Naive B cell (primary cell): Measurements from ENCODE around the gene ODAD4. TPM values are rescaled to one million over a fixed set of nuclear protein-coding genes. Genes with fewer than 3 reads are reported as not detected.

Experiments used
- ATAC-seq, 2 donors: fragments of 150-1000 bp; cut with Tn5 transposase; 2 replicates each; pipeline ENCODE4 v1.10.0; 2021; ENCODE audit warnings: low read depth in 2 of 2, mild to moderate bottlenecking in 2 of 2, moderate library complexity in 2 of 2
- DNase-seq: peaks from one replicate; pipeline ENCODE4 v3.0.0; 2022
- H3K27ac Mint-ChIP-seq, 6 donors: one replicate each; pipeline ENCODE4 v1.8.0; 2020 to 2022; ENCODE audit warnings: mild to moderate bottlenecking in 6 of 6, mixed read lengths in 6 of 6, moderate library complexity in 5 of 6, inconsistent platforms in 2 of 6
- H3K27me3 Mint-ChIP-seq, 3 donors: one replicate each; pipeline ENCODE4 v1.8.0; 2021 to 2022; ENCODE audit warnings: mixed read lengths in 3 of 3, mild to moderate bottlenecking in 1 of 3
- H3K36me3 Mint-ChIP-seq, 2 donors: one replicate each; pipeline ENCODE4 v1.8.0; 2020 to 2022; ENCODE audit warnings: mixed read lengths in 2 of 2, inconsistent platforms in 1 of 2, mild to moderate bottlenecking in 1 of 2
- H3K4me1 Mint-ChIP-seq, 3 donors: one replicate each; pipeline ENCODE4 v1.8.0; 2020 to 2022; ENCODE audit warnings: mixed read lengths in 3 of 3, inconsistent platforms in 1 of 3, mild to moderate bottlenecking in 1 of 3, moderate library complexity in 1 of 3
- H3K4me3 Mint-ChIP-seq, 8 donors: one replicate each; pipeline ENCODE4 v1.8.0; 2020 to 2022; ENCODE audit warnings: mild to moderate bottlenecking in 8 of 8, mixed read lengths in 8 of 8, moderate library complexity in 8 of 8, inconsistent platforms in 2 of 8
- H3K9me3 Mint-ChIP-seq, 7 donors: one replicate each; pipeline ENCODE4 v1.8.0; 2020 to 2022; ENCODE audit warnings: mixed read lengths in 7 of 7, mild to moderate bottlenecking in 5 of 7, inconsistent platforms in 2 of 7, moderate library complexity in 1 of 7
- polyA plus RNA-seq, 6 donors: library from polyadenylated mRNA; unstranded; fragments of 300-500 nt; fragmentation: Illumina TruSeq; gene quantifications; one replicate each; pipeline ENCODE4 v1.2.3, GENCODE V29; 2021; ENCODE audit warnings: low read depth in 6 of 6

The ODAD4 gene
- polyA plus RNA-seq, 6 donors from 2014 or later, result 0.17 to 0.60 (median 0.37) TPM; not detected in 2

GRCh38 chr17:41904242-41904841 is 26.1 kb upstream of the ODAD4 start:
- ATAC-seq (no peak), DNase-seq (no peak)
- Mint-ChIP-seq H3K4me1 (peaks cover 0 to 7% (median 0%) of the 10 kb centered on the region in 3 donors), H3K27me3 (no peaks in the 10 kb centered on the region), H3K27ac (peak overlapping the region in 1 of 6 donors; percentile 15), H3K36me3 (peaks cover 7 to 22% of the 10 kb centered on the region in 2 donors), H3K9me3 (no peaks in the 10 kb centered on the region), H3K4me3 (no peak overlapping the region)

DNA sequence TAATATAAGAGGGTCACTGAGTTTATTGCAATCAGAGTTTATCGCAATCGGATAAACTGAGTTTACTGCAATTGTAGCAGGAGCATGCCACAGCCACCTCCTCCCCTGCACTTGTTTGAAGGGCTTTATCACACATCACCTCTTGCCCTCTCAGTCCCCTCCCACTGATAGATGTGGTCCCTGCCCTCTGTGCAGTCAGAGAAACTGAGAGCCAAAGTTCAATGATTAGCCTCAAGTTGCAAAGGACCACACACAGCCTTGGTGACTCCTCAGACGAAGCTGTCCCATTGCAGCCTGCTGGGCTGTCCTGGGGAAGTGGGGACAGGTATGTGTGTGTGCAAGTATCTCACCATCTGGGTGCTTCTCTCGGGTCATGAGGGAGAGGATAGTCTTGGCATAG is 25.2 kb upstream of the ODAD4 start:
- peaks cover 4 to 26% of the 10 kb centered on the region in 2 donors for H3K36me3 Mint-ChIP-seq
- H3K27ac Mint-ChIP-seq, result no peak overlapping the region
- H3K9me3 Mint-ChIP-seq, result no peaks in the 10 kb centered on the region
- no peak for DNase-seq
- H3K27me3 Mint-ChIP-seq, result no peaks in the 10 kb centered on the region
- no peak for ATAC-seq
- H3K4me1 Mint-ChIP-seq, result peaks cover 0 to 9% (median 0%) of the 10 kb centered on the region in 3 donors
- no peak overlapping the region for H3K4me3 Mint-ChIP-seq

- no peak for ATAC-seq
- H3K27ac Mint-ChIP-seq, result peak overlapping the region in 1 of 6 donors; percentile 56
These were observed 23.8 kb upstream of the ODAD4 start for GRCh38 chr17:41906465-41907184.

DNA sequence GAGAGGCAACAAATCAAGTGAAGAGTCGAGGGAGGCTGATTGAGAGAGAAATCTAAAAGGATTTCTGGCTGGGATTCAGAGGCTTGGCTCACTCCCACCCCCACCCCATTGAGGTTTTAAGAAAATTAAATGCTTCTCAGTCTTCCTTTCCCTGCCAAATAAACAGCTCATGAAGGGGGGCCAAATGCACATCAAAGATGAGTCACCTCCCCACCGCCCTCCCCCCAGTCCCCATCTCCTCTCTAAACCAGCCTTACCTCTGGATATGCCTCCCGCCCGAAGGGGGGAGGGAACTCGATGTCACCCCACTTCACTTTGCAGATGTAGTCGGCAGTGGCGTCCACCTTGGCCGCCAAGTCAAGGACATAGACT is 23.2 kb upstream of the ODAD4 start:
- Mint-ChIP-seq H3K4me1 (peaks cover 0 to 9% (median 0%) of the 10 kb centered on the region in 3 donors), H3K4me3 (no peak overlapping the region), H3K9me3 (no peaks in the 10 kb centered on the region), H3K27me3 (no peaks in the 10 kb centered on the region), H3K27ac (no peak overlapping the region), H3K36me3 (peaks cover 0 to 17% of the 10 kb centered on the region in 2 donors)
- ATAC-seq, result no peak
- DNase-seq, result no peak

More at GRCh38 chr17:41906465-41907184, 23.8 kb upstream of the ODAD4 start:
- peaks cover 0 to 21% of the 10 kb centered on the region in 2 donors for H3K36me3 Mint-ChIP-seq
- no peaks in the 10 kb centered on the region for H3K9me3 Mint-ChIP-seq
- no peak overlapping the region for H3K4me3 Mint-ChIP-seq
- peaks cover 0 to 9% (median 0%) of the 10 kb centered on the region in 3 donors for H3K4me1 Mint-ChIP-seq
- no peak for DNase-seq
- no peaks in the 10 kb centered on the region for H3K27me3 Mint-ChIP-seq

DNA sequence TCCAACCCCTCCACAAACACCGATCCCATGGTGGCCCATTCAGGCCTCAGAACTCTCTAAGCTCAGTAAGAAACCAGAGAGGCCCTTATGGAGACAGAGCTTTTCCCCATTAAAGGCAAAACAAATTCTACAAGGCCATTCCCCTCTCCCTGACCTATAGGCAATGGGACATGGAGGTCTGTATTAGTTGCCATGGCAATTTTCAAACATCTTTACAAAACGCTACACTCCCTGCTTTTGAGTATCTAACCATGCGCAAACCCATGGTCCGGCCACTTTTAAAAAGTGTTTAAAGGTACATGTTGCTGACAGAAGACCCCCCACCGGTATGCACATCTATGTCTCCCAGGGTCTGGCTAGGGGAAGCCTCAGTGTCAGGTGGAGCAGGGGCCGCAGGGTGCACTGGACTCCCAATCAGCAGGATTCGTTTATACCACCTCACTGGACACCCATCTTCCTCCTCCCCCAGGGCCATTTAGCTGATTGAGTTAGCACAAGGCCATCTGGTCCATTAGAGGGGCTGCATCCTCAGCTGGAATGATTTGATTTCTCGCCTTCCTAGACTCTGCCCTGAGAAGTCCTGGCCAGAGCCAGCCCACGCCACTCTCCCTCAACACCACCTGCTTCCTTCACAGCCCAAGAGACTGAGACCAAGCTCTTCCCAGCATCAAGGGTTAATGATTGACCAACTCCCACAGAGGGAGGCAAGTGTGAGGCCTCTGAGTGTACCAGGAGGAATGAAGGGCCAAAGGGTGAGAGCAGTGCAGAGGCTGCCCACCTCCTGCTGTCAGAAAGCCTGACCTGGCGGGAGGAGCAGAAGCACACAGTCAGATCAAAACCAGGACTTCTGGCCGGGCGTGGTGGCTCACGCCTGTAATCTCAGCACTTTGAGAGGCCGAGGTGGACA is 22.5 kb upstream of the ODAD4 start:
- H3K4me1 Mint-ChIP-seq, result peaks cover 4 to 12% (median 5%) of the 10 kb centered on the region in 3 donors
- DNase-seq (no peak), ATAC-seq (no peak)
- peaks cover 0 to 17% of the 10 kb centered on the region in 2 donors for H3K36me3 Mint-ChIP-seq
- no peak overlapping the region for H3K4me3 Mint-ChIP-seq
- H3K27me3 Mint-ChIP-seq, result no peaks in the 10 kb centered on the region
- peak overlapping the region in 3 of 6 donors; percentile 10 to 41 (median 29) for H3K27ac Mint-ChIP-seq
- no peaks in the 10 kb centered on the region for H3K9me3 Mint-ChIP-seq

DNA sequence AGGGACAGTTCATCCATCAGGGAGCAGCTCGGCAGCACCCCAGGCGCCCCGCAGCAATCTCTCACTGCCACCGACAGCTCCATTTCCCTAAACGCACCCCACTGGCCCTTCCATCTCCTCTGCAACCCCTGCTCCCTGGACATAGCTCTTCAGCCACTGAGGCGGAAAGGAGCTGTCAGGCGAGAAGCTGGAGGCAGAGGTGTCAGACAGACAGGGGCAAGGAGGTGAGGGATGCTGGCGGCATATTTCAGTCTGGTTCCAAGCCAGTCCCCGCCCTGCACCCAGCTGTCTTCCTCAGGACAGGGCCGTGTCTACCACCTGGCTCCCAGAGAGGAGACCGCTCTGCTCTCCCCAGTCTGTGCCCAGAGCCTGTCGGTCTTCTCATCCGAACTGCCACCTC is 21.3 kb upstream of the ODAD4 start:
- H3K36me3 Mint-ChIP-seq, result peaks cover 0 to 17% of the 10 kb centered on the region in 2 donors
- ATAC-seq, result no peak
- DNase-seq, result no peak

GRCh38 chr17:41910701-41911391 is 19.6 kb upstream of the ODAD4 start:
- Mint-ChIP-seq H3K27ac (peak overlapping the region in 1 of 6 donors; percentile 20), H3K9me3 (no peaks in the 10 kb centered on the region), H3K4me1 (peaks cover 24 to 33% (median 26%) of the 10 kb centered on the region in 3 donors), H3K36me3 (peaks cover 0 to 17% of the 10 kb centered on the region in 2 donors), H3K4me3 (no peak overlapping the region), H3K27me3 (no peaks in the 10 kb centered on the region)
- ATAC-seq, result no peak
- no peak for DNase-seq

More for the DNA sequence above, 21.3 kb upstream of the ODAD4 start:
- H3K27ac Mint-ChIP-seq, result no peak overlapping the region
- H3K9me3 Mint-ChIP-seq, result no peaks in the 10 kb centered on the region
- H3K27me3 Mint-ChIP-seq, result no peaks in the 10 kb centered on the region
- no peak overlapping the region for H3K4me3 Mint-ChIP-seq
- H3K4me1 Mint-ChIP-seq, result peaks cover 10 to 17% (median 16%) of the 10 kb centered on the region in 3 donors

DNA sequence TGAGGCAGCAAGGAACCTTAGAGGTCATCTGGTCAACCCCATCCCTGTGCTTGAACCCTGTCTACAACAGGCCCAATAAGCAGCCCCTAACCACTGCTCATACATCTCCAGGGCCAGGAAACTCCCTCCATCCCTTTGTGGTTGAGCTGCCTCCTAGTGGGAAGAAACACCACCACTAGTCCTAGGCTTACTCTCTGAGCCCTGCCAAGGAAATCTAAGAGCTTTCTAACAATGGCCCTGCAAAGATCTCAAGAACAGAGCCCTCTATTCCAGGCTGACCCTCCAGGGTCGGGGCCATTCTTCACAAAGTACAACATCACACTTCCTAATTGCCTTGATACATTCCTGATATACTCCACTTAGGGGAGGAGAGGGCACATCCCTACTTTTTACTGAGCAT is 17.5 kb upstream of the ODAD4 start:
- Mint-ChIP-seq H3K4me3 (peak overlapping the region in 1 of 8 donors; percentile 22), H3K36me3 (peaks cover 0 to 17% of the 10 kb centered on the region in 2 donors), H3K27ac (no peak overlapping the region), H3K4me1 (peaks cover 33 to 42% (median 40%) of the 10 kb centered on the region in 3 donors), H3K9me3 (no peaks in the 10 kb centered on the region), H3K27me3 (no peaks in the 10 kb centered on the region)
- ATAC-seq, result no peak
- no peak for DNase-seq

DNA sequence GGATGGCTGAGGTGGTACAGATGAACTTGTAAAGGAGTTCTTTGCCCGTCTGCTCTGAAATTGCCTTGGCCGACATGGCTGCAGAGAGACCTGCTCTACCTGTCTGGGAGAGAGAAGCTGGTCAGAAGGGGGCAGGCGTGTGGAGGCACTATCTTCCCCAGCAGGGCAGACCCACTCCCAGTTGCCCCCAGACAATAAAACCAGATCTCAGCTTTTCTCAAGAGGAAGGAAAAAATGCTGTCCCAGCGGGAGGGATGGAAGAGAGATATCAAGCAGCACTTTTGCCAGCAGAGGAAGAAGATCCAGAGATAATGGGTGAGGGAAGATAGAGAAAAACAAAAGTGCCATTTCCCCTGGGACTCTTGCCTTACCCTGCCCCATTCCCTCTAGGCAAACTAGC is 16.6 kb upstream of the ODAD4 start:
- Mint-ChIP-seq H3K9me3 (no peaks in the 10 kb centered on the region), H3K27ac (peak overlapping the region in 2 of 6 donors; percentile 30 to 65)

GRCh38 chr17:41914358-41914766 is 16.1 kb upstream of the ODAD4 start:
- DNase-seq (no peak), ATAC-seq (no peak)
- H3K27me3 Mint-ChIP-seq, result no peaks in the 10 kb centered on the region
- H3K27ac Mint-ChIP-seq, result peak overlapping the region in 1 of 6 donors; percentile 30
- H3K9me3 Mint-ChIP-seq, result no peaks in the 10 kb centered on the region
- peaks cover 0 to 13% of the 10 kb centered on the region in 2 donors for H3K36me3 Mint-ChIP-seq
- peak overlapping the region in 1 of 8 donors; percentile 76 for H3K4me3 Mint-ChIP-seq
- H3K4me1 Mint-ChIP-seq, result peaks cover 32 to 46% (median 42%) of the 10 kb centered on the region in 3 donors

More for the DNA sequence above, 16.6 kb upstream of the ODAD4 start:
- Mint-ChIP-seq H3K4me1 (peaks cover 33 to 45% (median 42%) of the 10 kb centered on the region in 3 donors), H3K4me3 (peak overlapping the region in 1 of 8 donors; percentile 27), H3K36me3 (peaks cover 0 to 17% of the 10 kb centered on the region in 2 donors), H3K27me3 (no peaks in the 10 kb centered on the region)
- no peak for DNase-seq
- ATAC-seq, result no peak

DNA sequence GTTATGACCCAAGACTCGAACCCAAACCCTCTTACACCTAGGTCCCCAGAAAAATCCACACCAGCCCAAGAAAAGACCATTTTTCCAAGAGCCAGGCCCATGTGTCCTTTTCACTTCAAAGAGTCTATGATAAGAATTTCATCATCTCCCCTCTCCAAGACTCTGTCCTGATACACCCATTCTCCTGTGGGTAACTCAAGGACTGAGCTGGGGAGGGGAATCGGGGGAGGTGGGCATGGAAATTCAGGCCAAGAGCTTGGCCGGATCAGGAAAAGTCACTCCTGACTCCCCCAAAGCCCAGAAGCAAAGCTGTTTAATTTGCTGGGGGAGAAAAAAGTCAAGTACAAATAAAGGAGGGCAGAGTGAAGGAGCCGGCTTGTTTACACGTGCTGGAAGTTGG is 15.4 kb upstream of the ODAD4 start:
- H3K27ac Mint-ChIP-seq, result no peak overlapping the region
- peak overlapping the region in 2 of 8 donors; percentile 72 to 76 for H3K4me3 Mint-ChIP-seq
- no peaks in the 10 kb centered on the region for H3K9me3 Mint-ChIP-seq
- ATAC-seq, result no peak
- peaks cover 28 to 49% (median 44%) of the 10 kb centered on the region in 3 donors for H3K4me1 Mint-ChIP-seq
- no peak for DNase-seq
- no peaks in the 10 kb centered on the region for H3K27me3 Mint-ChIP-seq
- peaks cover 0 to 7% of the 10 kb centered on the region in 2 donors for H3K36me3 Mint-ChIP-seq

- Mint-ChIP-seq H3K27me3 (no peaks in the 10 kb centered on the region), H3K27ac (no peak overlapping the region), H3K9me3 (no peaks in the 10 kb centered on the region), H3K4me1 (peaks cover 27 to 51% (median 48%) of the 10 kb centered on the region in 3 donors), H3K36me3 (peaks cover 0 to 1% of the 10 kb centered on the region in 2 donors), H3K4me3 (peak overlapping the region in 5 of 8 donors; percentile 1 to 85 (median 26))
- no peak for ATAC-seq
- DNase-seq, result no peak
These were observed 14.9 kb upstream of the ODAD4 start for GRCh38 chr17:41915566-41915965.
